ENCODE results near the gene ARSD.
A peak's percentile ranks its signal among the peaks of the same experiment; 100 is the strongest.
"Not testable (repeated sequence)": the region's sequence is repeated elsewhere in the genome, so short reads cannot be mapped to it uniquely, and the experiment has no call there.

The ARSD gene

GRCh38 chrX:2963992-2964794 is 35.1 kb upstream of the ARSD start:
- not testable (repeated sequence) for H3K36me3 ChIP-seq (ENCODE audit: control insufficient read depth in 1 of 2, insufficient read depth in 2 of 2, low read length in 2 of 2); H3K4me1 ChIP-seq (ENCODE audit: control insufficient read depth in 1 of 2, insufficient read depth in 2 of 2, low read length in 2 of 2); H3K27me3 ChIP-seq (ENCODE audit: control insufficient read depth in 1 of 2, insufficient read depth in 2 of 2, low read length in 2 of 2); H3K9me3 ChIP-seq (ENCODE audit: control insufficient read depth in 1 of 2, low read length in 2 of 2)
- peak overlapping the region; percentile 48 to 50 for H3K4me3 ChIP-seq (ENCODE audit: low read depth in 1 of 2, low read length in 2 of 2)
- H3K27ac ChIP-seq (ENCODE audit: low read depth, low read length) = peak overlapping the region; percentile 25
- H3K9ac ChIP-seq (ENCODE audit: low read depth in 1 of 2, low read length in 2 of 2) = peak overlapping the region; percentile 32 to 47

DNA sequence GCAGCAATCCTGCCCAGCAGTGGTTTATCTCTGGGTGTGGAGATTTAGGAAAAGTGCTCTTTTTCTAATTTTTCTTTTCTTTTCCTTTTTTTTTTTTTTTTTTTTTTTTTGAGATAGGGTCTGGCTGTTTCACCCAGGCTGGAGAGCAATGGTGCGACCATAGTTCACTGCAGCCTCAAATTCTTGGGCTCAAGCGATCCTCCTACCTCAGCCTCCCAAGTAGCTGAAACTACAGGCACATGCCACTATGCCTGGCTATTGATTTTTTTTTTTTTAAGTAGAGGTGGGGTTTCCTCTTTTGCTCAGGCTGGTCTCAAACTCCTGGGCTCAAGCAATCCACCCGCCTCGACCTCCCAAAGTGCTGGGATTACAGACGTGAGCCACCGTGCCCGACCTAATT is 34.3 kb upstream of the ARSD start:
- H3K9ac ChIP-seq (ENCODE audit: low read depth in 1 of 2, low read length in 2 of 2); H3K4me1 ChIP-seq (ENCODE audit: control insufficient read depth in 1 of 2, insufficient read depth in 2 of 2, low read length in 2 of 2); H3K27me3 ChIP-seq (ENCODE audit: control insufficient read depth in 1 of 2, insufficient read depth in 2 of 2, low read length in 2 of 2); H3K27ac ChIP-seq (ENCODE audit: low read depth, low read length); H3K36me3 ChIP-seq (ENCODE audit: control insufficient read depth in 1 of 2, insufficient read depth in 2 of 2, low read length in 2 of 2); H3K9me3 ChIP-seq (ENCODE audit: control insufficient read depth in 1 of 2, low read length in 2 of 2): not testable (repeated sequence)
- H3K4me3 ChIP-seq (ENCODE audit: low read depth in 1 of 2, low read length in 2 of 2) = peak overlapping the region; percentile 48 to 50

DNA sequence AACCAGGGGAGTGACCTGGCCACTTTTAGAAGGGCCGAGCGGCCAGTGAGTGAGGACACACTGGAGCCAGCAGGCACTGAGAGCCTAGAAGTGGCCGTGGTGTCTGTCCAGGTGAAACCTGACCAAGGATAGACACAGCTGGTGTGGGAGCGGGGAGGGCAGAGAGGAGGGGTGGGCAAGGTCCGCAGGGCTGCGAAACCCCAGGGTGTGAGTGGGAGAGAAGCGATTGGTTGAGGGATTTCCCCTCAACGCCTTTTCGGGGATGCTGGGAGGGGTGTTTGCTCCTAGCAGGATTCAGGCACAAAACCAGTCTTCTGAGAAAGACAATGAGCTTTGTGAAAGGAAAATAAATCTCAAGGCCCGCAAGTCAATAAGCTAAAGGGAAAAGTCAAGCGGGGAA is 33.2 kb upstream of the ARSD start:
- no peaks in the 10 kb centered on the region for H3K27me3 ChIP-seq (ENCODE audit: control insufficient read depth in 1 of 2, insufficient read depth in 2 of 2, low read length in 2 of 2)
- H3K9ac ChIP-seq (ENCODE audit: low read depth in 1 of 2, low read length in 2 of 2) = peak overlapping the region in 1 of 2 donors; percentile 25
- H3K4me1 ChIP-seq (ENCODE audit: control insufficient read depth in 1 of 2, insufficient read depth in 2 of 2, low read length in 2 of 2) = no peaks in the 10 kb centered on the region
- no peak overlapping the region for H3K27ac ChIP-seq (ENCODE audit: low read depth, low read length)
- peak overlapping the region; percentile 40 to 43 for H3K4me3 ChIP-seq (ENCODE audit: low read depth in 1 of 2, low read length in 2 of 2)
- peaks cover 0 to 3% of the 10 kb centered on the region in 2 donors for H3K36me3 ChIP-seq (ENCODE audit: control insufficient read depth in 1 of 2, insufficient read depth in 2 of 2, low read length in 2 of 2)
- no peaks in the 10 kb centered on the region for H3K9me3 ChIP-seq (ENCODE audit: control insufficient read depth in 1 of 2, low read length in 2 of 2)

- Histone ChIP-seq H3K36me3 (ENCODE audit: control insufficient read depth in 1 of 2, insufficient read depth in 2 of 2, low read length in 2 of 2) (peaks cover 0 to 6% of the 10 kb centered on the region in 2 donors), H3K4me3 (ENCODE audit: low read depth in 1 of 2, low read length in 2 of 2) (no peak overlapping the region), H3K4me1 (ENCODE audit: control insufficient read depth in 1 of 2, insufficient read depth in 2 of 2, low read length in 2 of 2) (no peaks in the 10 kb centered on the region), H3K27me3 (ENCODE audit: control insufficient read depth in 1 of 2, insufficient read depth in 2 of 2, low read length in 2 of 2) (no peaks in the 10 kb centered on the region), H3K27ac (ENCODE audit: low read depth, low read length) (no peak overlapping the region), H3K9ac (ENCODE audit: low read depth in 1 of 2, low read length in 2 of 2) (no peak overlapping the region), H3K9me3 (ENCODE audit: control insufficient read depth in 1 of 2, low read length in 2 of 2) (no peaks in the 10 kb centered on the region)
Observed at GRCh38 chrX:2960861-2961515, 31.8 kb upstream of the ARSD start.

DNA sequence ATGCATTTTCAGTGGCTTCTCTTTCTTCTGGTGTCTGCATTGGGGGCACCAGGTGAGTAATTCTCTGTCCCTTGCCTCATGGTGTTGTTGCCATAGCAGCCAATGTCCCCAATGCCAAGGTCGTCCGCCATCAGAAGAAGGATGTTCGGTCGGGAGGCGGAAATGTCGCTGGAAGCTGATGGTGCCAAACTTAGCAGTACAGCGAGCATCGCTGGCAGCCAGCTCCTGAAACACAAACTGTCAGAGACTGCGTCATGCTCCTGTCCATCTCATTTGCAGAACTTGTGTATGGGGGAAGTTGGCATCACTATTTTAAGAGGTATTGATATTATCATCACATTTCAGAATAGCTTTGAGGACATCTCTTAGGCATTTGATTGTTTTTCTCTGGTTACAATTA is 29.1 kb upstream of the ARSD start:
- Histone ChIP-seq H3K4me3 (ENCODE audit: low read depth in 1 of 2, low read length in 2 of 2) (no peak overlapping the region), H3K9ac (ENCODE audit: low read depth in 1 of 2, low read length in 2 of 2) (no peak overlapping the region), H3K9me3 (ENCODE audit: control insufficient read depth in 1 of 2, low read length in 2 of 2) (no peaks in the 10 kb centered on the region), H3K27ac (ENCODE audit: low read depth, low read length) (no peak overlapping the region), H3K36me3 (ENCODE audit: control insufficient read depth in 1 of 2, insufficient read depth in 2 of 2, low read length in 2 of 2) (peaks cover 0 to 7% of the 10 kb centered on the region in 2 donors), H3K27me3 (ENCODE audit: control insufficient read depth in 1 of 2, insufficient read depth in 2 of 2, low read length in 2 of 2) (no peaks in the 10 kb centered on the region), H3K4me1 (ENCODE audit: control insufficient read depth in 1 of 2, insufficient read depth in 2 of 2, low read length in 2 of 2) (no peaks in the 10 kb centered on the region)

GRCh38 chrX:2955838-2956237 is 26.7 kb upstream of the ARSD start:
- H3K36me3 ChIP-seq (ENCODE audit: control insufficient read depth in 1 of 2, insufficient read depth in 2 of 2, low read length in 2 of 2) = peaks cover 0 to 7% of the 10 kb centered on the region in 2 donors
- no peak overlapping the region for H3K9ac ChIP-seq (ENCODE audit: low read depth in 1 of 2, low read length in 2 of 2)

DNA sequence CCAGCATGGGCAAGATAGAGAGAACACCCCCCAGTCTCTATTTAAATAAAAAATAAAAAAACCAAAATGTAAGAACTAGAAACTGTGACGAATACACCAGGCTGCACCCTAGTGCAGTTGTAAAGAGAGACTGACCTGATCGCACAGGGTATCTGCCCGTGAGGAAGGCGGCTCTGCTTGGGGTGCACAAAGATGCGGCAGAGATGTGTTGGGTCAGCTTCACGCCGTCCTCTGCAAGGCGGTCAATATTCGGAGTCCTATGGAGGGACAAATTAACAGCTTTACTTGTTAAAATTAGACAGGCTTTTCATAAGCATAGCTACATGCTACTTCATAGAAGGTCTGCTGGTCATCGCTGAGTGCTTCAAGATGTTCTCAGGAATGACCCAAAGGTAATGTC is 26.1 kb upstream of the ARSD start:
- Histone ChIP-seq H3K4me3 (ENCODE audit: low read depth in 1 of 2, low read length in 2 of 2) (no peak overlapping the region), H3K9ac (ENCODE audit: low read depth in 1 of 2, low read length in 2 of 2) (no peak overlapping the region), H3K9me3 (ENCODE audit: control insufficient read depth in 1 of 2, low read length in 2 of 2) (no peaks in the 10 kb centered on the region), H3K27me3 (ENCODE audit: control insufficient read depth in 1 of 2, insufficient read depth in 2 of 2, low read length in 2 of 2) (no peaks in the 10 kb centered on the region), H3K4me1 (ENCODE audit: control insufficient read depth in 1 of 2, insufficient read depth in 2 of 2, low read length in 2 of 2) (no peaks in the 10 kb centered on the region), H3K27ac (ENCODE audit: low read depth, low read length) (no peak overlapping the region), H3K36me3 (ENCODE audit: control insufficient read depth in 1 of 2, insufficient read depth in 2 of 2, low read length in 2 of 2) (peaks cover 0 to 7% of the 10 kb centered on the region in 2 donors)

More at GRCh38 chrX:2955838-2956237, 26.7 kb upstream of the ARSD start:
- Histone ChIP-seq H3K4me3 (ENCODE audit: low read depth in 1 of 2, low read length in 2 of 2) (no peak overlapping the region), H3K27me3 (ENCODE audit: control insufficient read depth in 1 of 2, insufficient read depth in 2 of 2, low read length in 2 of 2) (no peaks in the 10 kb centered on the region), H3K4me1 (ENCODE audit: control insufficient read depth in 1 of 2, insufficient read depth in 2 of 2, low read length in 2 of 2) (no peaks in the 10 kb centered on the region), H3K9me3 (ENCODE audit: control insufficient read depth in 1 of 2, low read length in 2 of 2) (no peaks in the 10 kb centered on the region), H3K27ac (ENCODE audit: low read depth, low read length) (no peak overlapping the region)

DNA sequence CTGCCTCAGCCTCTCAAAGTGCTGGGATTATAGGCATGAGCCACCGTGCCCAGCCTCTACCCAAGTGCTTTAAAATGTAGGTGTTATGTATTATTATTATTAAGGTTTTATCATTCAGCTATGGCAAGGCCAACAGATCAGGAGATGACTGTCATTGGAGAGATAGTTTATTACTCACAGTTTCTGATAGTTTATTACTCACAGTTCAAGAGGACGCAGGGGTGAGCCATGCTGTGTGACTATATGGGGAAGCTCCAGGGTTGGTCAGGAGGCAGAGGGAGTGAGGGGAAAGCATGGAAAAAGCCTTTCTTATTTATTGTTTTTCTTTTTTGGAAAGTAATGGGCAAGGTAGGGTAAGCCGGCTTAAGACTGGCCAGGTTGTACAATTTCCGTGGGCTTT is 25.4 kb upstream of the ARSD start:
- H3K9me3 ChIP-seq (ENCODE audit: control insufficient read depth in 1 of 2, low read length in 2 of 2) = no peaks in the 10 kb centered on the region
- no peak overlapping the region for H3K27ac ChIP-seq (ENCODE audit: low read depth, low read length)
- H3K4me3 ChIP-seq (ENCODE audit: low read depth in 1 of 2, low read length in 2 of 2) = no peak overlapping the region
- H3K27me3 ChIP-seq (ENCODE audit: control insufficient read depth in 1 of 2, insufficient read depth in 2 of 2, low read length in 2 of 2) = no peaks in the 10 kb centered on the region
- H3K4me1 ChIP-seq (ENCODE audit: control insufficient read depth in 1 of 2, insufficient read depth in 2 of 2, low read length in 2 of 2) = no peaks in the 10 kb centered on the region
- H3K36me3 ChIP-seq (ENCODE audit: control insufficient read depth in 1 of 2, insufficient read depth in 2 of 2, low read length in 2 of 2) = peaks cover 2 to 7% of the 10 kb centered on the region in 2 donors
- H3K9ac ChIP-seq (ENCODE audit: low read depth in 1 of 2, low read length in 2 of 2) = no peak overlapping the region

DNA sequence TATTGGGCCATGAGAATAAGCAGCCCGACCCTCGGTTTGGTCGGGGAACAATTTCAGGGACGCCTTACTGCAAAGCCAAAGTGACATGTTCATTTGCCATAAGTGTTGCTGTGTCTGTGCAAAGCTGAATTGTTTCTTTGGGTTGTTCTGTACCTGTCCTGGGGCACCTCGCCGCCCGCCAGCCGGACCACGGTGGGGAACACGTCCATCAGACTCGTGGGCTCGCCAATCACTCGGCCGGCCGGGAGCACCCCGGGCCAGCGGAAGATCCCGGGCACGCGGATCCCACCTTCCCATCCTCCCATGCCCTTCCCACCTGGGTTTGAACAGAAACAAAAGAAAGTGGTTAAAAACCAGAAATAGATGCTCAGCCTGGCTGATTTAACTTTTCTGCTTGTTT is 8.8 kb upstream of the ARSD start:
- not testable (repeated sequence) for H3K9me3 ChIP-seq (ENCODE audit: control insufficient read depth in 1 of 2, low read length in 2 of 2); H3K36me3 ChIP-seq (ENCODE audit: control insufficient read depth in 1 of 2, insufficient read depth in 2 of 2, low read length in 2 of 2); H3K27ac ChIP-seq (ENCODE audit: low read depth, low read length); H3K4me1 ChIP-seq (ENCODE audit: control insufficient read depth in 1 of 2, insufficient read depth in 2 of 2, low read length in 2 of 2); H3K9ac ChIP-seq (ENCODE audit: low read depth in 1 of 2, low read length in 2 of 2); H3K27me3 ChIP-seq (ENCODE audit: control insufficient read depth in 1 of 2, insufficient read depth in 2 of 2, low read length in 2 of 2); H3K4me3 ChIP-seq (ENCODE audit: low read depth in 1 of 2, low read length in 2 of 2)
